HUDEP-2 (cell line): ENCODE measurements around the gene GRM4.

Experiments
- DNase-seq, 76 experiments: peaks; one replicate each; lab custom pipeline; 2025; ENCODE audit not compliant: unreplicated experiment in 76 of 76; lab: John Stamatoyannopoulos, UW

Gene GRM4

DNA sequence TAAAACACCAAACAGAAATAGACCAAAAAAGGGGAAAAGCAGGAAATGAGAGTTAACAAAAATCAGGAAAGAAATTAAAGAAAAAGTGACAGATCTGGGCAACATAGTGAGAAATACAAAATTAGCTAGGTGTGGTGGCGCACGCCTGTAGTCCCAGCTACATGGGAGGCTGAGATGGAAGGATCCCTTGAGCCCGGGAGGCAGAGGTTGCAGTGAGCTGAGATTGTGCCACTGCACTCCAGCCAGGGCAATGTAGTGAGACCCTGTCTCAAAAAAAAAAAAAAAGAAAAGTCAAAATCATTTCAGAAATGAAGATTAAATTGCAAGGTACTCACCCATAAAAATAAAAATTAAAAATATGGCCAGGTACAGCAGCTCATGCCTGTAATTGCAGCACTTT, 13.0 kb upstream of the GRM4 start:
- DNase-seq = no peak

DNA sequence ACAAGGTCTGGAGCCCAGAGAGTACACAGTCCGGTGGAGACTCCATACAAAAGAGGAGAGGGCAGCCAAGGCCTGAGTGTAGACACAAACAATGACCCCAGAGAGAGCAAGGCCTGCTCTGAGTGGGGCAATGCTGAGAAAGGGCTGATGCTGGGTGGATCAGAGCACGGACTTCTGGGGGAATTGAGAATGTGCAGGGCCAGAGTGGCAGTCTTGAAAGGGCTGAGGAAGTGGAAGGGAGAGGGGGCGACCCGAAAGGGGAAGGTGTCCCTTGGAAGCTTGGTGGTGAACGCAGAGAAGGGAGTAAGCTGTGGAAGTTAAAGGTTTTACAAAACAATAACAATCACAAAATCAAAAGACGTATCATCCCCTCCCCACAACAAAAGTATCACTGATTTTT, 12.0 kb upstream of the GRM4 start:
- no peak for DNase-seq

DNA sequence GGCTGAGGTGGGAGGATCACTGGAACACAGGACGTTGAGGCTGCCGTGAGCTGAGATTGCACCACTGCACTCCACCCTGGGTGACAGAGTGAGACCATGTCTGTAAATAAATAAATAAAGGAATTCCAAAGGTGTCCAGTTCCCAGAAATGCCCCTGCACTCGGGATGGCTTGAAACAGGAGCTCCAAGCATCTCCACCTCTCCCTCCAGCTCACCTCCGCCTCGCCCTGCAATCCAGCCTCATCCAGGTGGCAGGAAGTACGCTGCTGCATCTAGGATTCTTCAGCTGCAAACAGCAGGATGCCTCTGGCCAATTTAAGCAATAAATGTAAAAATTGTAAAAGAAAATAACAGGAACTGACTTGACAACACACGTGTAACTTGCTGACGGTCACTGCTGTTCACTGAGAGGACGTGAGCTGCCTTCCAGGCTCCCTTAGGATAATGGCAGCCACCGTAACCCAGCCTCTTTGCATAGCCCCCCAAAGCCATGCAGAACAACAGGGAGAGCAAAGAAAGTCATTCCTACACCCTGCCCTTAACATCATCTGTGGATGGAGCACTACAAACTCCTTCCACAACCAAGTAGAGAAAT, 11.4 kb upstream of the GRM4 start:
- no peak for DNase-seq

DNA sequence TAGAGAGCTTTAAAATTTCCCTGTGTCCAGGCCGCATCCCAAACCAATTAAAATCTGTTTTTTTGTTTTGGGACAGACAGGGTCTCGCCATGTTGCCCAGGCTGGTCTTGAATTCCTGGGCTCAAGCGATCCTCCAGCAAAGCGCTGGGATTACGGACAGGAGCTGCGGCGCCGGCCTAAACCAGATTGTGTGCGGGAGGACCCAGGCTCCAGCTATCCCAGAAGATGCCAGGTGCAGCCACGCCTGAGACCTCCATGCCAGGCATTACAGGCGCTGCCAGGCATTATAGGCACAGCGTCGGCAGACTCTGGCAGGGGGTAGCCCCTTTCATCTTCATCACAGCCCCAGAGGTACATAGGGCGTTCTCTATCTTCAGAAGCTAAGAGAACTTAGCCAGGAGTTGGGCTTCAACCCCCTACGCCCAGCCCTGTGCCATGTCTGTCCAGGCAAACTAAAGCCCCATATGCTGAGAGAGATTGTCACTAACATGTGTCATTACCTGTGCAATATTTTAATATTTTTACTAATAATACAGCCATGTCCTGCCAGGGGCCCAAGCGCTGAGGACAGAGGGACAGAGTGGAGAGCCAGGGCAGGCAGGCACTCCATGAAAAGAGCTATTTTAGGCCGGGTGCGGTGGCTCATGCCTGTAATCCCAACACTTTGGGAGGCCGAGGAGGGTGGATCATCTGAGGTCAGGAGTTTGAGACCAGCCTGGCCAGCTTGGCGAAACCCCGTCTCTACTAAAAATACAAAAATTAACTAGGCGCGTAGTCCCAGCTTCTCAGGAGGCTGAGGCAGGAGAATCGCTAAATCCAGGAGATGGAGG, 9.8 kb upstream of the GRM4 start:
- no peak for DNase-seq

DNA sequence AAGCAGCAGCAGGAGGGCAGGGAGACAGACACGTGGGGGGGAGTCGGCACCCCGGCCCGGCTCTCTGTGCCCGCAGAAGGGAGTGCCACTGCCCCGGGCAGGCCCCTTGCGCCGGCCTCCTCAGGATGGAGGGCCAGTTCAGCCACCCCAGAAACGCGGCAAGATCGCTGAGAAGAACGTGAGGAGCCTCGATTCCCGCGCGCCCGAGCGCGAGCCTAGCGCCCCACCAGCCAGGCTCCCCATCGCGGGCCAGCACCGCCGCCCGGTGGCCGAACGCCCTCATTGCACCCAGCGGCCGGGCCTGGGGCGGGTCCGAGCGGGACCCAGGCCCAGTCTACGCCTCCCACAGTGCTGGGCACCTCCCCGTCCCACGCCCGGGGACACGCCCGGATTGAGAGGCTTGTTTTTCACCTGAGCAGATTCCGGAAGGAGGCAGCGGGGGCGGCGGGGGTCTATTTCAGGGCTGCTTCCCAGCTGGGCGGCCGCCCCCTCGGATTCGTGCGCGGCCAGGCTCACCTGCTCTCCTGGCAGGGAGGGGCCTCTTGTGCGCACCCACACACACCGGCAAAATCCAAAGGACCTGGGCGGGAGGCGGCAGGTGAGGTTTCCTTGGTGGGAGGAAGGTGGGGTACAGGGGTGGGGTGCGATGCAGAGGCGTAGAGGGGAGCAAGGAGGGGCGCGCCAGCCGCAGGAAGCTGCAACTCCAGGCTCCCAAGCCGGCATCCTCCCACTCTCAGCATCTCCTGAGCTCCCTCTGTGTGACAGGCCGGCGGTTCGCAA, 9.0 kb upstream of the GRM4 start:
- peak in 38 of 76 experiments; percentile 9 to 57 (median 34) for DNase-seq

DNA sequence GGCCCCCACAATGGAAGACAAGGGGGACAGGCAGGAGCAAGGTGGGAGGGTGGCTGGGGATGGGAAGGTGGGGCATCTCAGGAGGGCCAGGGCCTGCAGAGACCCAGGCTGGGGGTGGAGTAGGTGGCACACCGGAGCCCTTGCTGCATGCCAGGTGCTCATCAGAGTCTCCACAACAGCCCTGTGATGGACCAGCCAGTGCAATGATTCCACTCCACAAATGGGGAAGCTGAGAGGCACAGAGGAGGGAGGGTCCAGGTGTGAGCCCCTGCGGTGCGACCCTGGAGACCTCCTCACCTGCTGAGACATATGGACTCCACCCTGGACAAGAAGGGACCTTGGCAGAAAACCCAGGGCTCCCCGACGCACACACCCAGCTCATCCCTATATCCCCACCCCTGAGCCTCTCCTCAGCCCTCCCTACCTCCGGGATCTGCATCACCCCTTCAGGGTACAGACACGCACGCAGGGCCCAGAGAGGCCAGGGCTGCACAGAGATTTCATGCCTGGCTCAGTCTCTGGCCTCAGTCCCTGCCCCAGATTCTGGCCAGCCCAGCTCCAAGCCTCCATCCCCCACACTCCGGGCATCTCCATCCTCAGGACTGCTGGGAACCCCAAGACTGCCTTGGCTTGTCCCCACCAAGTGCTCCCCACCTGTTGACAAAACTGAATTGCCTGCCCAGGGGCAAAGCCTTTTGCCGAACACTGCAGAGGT, 7.1 kb upstream of the GRM4 start:
- DNase-seq = no peak

DNA sequence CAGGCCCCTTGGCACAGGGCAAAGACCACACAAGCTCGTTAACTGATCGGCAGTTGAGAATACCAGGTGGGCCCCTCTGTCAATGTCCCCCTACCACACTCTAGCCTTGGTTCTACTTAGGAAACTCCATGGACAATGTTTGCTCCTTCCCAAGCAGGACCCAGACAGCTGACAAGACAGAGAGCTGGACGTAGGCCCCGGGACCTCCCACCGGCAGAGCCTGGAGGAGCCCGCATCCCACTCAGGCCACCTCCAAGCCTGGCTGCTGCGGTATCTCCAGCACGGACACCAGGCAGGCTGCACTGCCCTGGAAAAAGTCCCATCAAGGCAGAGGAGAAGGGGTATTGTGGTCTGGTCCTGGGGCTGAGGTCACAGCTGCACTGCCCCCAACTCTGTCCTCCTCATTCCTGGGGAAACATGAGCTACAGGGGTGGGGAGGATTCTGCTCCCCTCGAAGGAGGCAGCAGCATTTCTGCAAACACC, 6.2 kb upstream of the GRM4 start:
- DNase-seq = no peak

DNA sequence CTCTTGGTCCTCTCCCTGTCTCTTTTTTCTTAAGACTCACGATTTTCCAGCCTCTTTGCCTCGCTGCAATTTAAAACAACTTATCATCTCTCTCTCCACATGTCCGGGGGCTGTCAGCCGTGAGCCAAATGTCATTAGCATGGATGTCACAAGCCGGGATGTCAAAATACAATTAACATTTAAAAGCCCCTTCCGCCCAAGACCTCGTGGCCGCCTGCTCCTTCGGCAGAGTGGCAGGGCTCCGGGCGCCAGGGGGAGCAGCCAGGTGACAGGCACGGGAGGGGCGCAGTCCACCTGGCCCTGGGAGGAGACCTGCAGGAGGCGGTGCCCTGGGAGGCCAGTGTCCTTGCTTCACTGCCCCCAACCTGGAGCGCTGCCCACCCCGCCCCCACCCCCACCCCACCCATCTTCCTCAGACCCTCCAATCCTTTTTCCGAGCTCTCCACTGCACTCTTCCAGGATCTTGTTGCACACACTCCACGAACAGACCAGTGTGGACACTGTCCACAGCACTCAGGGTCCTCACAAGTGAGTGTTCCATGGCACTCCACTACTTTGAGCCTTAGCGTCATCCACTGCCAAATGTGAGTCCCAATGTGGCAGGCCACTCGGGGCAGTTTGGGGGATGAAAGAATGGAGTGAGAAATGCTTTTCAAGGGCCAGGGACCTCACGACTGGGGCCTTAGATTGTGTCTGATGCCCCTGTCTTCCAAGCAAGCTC, 5.6 kb upstream of the GRM4 start:
- DNase-seq = no peak

DNA sequence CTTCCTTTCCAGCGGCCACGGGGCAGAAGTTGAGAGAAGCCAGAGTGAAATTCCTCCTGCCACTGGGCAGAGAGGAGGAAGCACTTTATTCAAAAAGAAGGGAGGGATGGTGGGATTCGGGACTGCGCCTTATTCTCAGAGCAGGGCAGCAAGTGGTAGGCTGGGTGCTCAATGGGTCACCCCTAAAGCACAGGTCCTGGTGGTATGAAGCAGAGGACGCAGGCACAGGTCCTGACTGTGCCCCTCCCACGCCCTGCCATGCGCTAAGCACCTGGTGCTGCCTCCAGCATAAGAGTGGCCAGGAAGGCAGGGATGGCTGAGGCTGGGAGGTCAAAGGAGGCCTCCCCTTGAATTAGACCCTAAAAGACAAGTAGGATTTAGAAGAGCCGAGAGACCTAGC, 4.9 kb upstream of the GRM4 start:
- no peak for DNase-seq

DNA sequence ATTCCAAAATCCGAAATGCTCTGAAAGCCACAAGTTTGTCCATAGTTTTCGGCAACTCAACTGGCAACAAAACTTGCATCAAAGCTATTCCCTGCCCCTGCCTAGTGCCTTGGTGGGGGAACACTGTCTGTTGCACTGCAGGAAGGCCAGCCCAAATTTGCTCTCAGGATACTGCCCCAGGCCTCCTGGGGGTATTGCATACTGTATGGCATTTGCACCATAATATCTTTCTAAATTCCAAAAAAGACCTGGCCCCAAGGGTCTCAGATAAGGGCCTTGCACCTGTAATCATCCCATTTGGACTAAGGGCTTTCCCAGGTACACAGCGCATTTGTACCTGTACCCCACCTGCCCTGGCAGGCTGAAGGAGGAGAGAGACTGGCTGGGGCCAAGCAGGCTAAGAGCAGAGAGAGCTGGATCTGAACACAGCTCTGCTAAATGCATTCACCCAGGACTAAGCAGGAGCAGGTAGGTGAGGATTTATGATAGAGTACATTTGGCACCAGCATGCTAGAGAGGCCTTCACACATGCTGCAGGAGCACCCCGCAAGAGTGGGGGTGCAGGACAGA, 4.0 kb upstream of the GRM4 start:
- DNase-seq = no peak

DNA sequence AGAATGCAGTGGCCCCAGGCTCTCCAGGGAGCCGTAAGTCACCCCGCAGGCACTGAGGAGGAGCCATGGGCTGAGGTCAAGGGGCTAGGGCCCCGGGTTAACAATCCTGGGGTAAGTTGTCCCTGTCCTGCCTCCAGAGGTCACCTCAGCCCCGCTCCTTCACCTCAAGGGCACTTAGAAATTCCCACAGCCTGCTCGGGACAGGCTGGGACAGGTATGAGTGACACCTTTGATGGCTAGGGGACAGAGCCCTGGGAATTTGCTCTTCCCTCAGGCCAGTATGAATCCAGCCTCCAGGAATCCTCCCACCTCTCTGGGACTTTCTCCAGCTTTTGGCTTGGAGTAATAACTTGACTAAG, 3.5 kb upstream of the GRM4 start:
- DNase-seq = no peak

DNA sequence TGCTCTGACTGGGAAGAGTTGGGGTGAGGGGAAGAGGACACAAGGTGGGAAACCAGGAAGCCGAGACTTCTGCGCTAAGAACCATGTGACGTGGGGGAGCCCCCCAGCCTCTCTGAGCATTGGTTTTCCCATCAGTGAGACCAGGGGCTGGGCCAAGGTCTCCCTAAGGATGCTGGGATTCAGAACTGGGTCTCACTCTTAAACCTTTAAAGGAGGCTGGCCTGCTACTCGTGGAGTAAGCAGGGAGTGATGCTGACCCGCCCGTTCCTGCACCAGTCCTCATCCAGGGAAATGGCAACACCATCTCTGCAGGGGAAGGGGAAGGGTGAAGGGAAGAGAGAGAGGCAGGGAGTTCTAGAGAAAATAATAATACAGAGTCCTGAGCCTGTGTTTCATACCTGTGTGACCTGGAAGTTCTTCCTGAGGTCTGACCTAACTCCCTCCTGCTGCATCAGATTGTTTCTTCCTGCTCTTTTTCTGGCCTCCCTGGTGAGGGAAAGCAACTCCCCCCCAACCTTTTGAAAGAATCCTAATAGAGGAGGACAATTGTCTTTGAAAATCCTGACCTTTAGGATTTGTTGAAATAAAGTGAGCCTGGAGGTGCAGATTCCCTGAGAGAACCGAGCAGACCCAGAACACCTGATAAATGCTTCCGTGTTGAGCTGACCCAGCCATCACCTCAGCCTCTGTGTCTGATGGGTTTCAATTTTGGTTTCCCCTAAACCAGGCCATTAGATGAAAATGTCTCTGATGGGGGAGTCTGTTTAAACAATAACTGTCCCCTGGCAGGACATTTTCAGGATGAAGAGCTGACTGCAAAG, 3.0 kb upstream of the GRM4 start:
- DNase-seq = no peak

DNA sequence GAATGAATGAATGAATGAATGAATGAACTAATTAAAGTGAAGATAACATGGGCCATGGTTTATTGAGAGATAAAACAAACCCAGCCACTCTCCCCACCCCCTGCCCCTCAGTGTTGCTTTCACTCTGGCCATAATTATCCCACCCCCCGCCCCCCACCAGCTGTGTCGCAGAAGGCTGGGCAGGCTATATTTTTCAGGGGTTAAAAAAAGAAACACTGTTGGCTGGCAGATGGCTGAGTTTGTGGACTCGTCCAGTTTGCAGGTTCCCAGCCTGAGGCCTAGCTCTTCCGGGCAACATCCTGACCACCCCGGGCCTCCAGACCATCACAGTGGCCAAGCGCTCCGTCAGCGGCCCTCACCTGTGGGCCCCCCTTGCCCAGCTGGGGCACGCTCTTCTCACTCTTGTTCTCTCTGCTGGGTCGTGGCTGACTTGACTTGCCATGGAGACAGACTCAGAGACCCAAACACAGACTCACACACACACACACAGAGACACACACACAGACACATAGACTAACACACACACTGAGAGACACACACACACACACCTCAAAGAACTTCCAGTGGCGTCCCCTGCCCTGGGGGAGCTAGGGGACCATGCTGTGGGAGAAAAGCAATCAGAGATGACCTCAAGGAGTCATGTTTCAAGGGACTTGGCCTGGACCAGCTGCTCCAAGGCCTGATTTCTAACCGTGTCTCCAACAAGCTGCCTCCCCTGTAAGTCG, 2.2 kb upstream of the GRM4 start:
- no peak for DNase-seq

DNA sequence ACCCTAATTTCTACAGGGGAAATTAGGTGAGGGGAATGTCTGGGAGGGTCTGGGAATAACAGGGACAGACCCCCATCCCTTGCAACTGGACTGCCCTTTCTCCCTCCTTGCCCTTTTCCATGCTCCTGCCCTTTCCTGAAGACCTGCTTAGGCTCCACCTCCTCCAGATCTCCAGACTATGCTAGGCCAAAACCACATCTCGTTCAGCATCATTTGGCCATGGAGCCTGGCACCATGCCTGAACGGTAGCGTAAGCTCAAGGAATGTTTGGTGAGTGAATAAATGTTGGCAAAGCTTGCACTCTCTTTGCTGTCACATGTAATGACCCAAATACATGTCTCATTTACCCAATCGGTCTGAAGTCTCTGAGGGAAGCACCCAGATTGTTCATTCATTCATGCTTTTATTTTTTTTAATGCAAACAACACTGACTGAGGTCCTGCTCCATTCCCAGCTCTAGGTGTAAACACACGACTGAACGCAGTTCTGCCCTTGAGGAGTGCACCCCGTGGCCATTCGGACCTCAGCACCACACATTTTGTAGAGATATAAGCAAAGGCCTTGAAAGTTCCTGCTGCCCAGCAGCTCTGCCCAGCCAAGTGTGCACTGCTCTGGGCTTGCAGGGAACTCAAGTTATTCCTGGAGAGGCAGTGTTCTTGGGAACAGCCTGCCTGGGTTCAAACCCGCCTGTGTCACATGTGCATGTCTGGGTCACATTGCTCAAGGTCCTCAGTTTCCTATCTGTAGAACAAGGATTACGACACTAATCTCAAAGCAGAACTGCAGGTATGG, 1.1 kb upstream of the GRM4 start:
- DNase-seq = no peak

DNA sequence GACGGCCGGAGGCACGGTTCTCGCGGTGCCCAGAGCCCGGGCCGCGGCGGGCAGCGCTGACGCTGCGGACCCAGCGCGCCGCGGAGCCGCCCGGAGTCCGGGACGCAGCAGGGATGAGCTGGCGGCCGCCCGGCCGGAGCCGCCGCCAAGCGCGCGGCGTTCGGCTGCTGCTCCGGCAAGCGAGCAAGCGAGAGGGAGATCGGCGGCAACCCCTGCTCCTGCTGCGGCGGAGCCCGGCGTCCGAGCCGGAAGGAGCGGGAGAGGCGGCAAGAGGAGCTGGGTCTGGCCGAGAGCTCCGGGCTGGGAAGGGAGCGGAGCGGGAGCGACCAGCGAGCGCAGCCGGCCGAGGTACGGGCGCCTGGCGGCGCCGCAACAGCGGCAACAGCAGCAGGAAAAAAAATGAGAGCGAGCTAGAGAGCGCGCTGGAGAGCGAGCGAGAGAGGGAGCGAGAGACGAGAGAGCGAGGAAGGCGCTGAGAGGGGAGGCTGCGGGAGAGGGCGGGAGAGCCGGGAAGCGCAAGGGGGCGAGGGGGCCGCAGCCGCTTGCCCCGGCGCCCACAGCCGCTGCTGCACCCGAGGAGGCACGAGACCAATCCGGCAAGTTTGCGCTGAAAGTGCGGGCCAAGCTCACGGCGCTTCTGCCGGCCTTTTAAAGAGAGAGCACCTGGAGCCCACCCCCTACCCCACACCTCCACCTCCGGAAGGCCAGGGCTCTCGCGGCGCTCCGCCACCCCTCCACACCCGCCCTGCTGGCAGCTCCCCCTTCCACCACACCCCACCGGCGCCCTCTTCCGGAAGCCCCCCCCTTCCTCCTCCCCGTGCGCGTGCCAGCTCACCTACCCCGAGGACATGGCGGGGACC, 496 bp downstream of the GRM4 start:
- peak in 2 of 76 experiments; percentile 28 to 37 for DNase-seq

DNA sequence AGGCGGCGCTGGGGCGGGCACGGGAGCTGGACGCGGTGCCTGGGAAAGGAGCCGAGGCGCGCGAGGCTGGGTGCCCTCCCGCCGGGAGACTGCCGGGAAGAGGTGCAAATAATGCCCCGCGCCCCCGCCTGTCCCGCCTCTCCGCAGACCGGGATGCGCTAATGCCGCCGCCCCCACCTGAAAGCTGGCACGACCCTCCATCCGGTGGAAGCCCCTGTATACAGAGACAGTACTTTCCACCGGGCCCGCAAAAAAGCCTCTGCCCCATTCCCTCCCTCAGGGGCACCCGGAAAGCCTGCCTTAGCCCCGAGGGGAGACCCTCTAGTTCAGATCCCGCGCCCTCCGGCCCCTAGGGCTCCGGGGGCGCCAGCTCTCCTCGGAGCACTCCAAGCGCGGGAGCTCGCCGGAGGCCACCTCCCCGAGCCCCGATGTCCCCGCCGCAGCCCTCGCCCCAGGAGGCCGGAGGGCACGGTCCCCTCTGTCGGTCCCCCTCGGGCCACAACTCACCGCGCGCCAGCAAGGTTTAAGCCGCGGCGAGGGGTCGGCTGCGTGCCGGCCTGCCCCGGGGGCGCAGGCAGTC, 1.2 kb downstream of the GRM4 start:
- no peak for DNase-seq
